Lung (tissue), 12 donors: ENCODE data around the gene DENND1A. TPM values are rescaled to one million over a fixed set of nuclear protein-coding genes. Genes with fewer than 3 reads are reported as not detected.

Experiments used
- ATAC-seq: fragments of 200-7000 bp; cut with Tn5 transposase; one replicate; pipeline ENCODE4 v1.9.1; 2020; ENCODE audit warnings: moderate number of reproducible peaks; ENCODE audit not compliant: insufficient read depth, low FRiP score
- DNase-seq, 3 donors: peaks; one replicate each; pipeline ENCODE4 v3.0.0-alpha.2; 2013 to 2017
- H3K27ac ChIP-seq, 2 donors: one replicate each; pipeline ENCODE4 v1.5.1; 2013; ENCODE audit warnings: mild to moderate bottlenecking in 2 of 2, moderate library complexity in 2 of 2, control low read depth in 1 of 2, inconsistent platforms in 1 of 2, low read depth in 1 of 2, low read length in 1 of 2
- H3K27me3 ChIP-seq, 3 donors: one replicate each; pipeline ENCODE4 v1.5.1; 2013; ENCODE audit warnings: low read length in 2 of 3; ENCODE audit not compliant: control insufficient read depth in 3 of 3, insufficient read depth in 3 of 3
- H3K36me3 ChIP-seq, 4 donors: one replicate each; pipeline ENCODE4 v1.5.1; 2013; ENCODE audit warnings: low read length in 4 of 4, mild to moderate bottlenecking in 1 of 4, moderate library complexity in 1 of 4; ENCODE audit not compliant: control insufficient read depth in 4 of 4, insufficient read depth in 4 of 4
- H3K4me1 ChIP-seq, 5 donors: one replicate each; pipeline ENCODE4 v1.5.1; 2013; ENCODE audit warnings: low read length in 5 of 5, mild to moderate bottlenecking in 2 of 5, moderate library complexity in 1 of 5; ENCODE audit not compliant: control insufficient read depth in 5 of 5, insufficient read depth in 5 of 5
- H3K4me3 ChIP-seq: one replicate; pipeline ENCODE4 v1.5.1; 2013; ENCODE audit warnings: mild to moderate bottlenecking, control low read depth, moderate library complexity
- H3K9ac ChIP-seq, 2 donors: one replicate each; pipeline ENCODE4 v1.5.1; 2013; ENCODE audit warnings: low read length in 2 of 2, control low read depth in 1 of 2; ENCODE audit not compliant: insufficient read depth in 1 of 2
- H3K9me3 ChIP-seq, 4 donors: one replicate each; pipeline ENCODE4 v1.5.1; 2013; ENCODE audit warnings: low read length in 3 of 4, mild to moderate bottlenecking in 1 of 4, moderate library complexity in 1 of 4; ENCODE audit not compliant: control insufficient read depth in 4 of 4, insufficient read depth in 3 of 4
- CTCF ChIP-seq: IDR thresholded peaks from 2 replicates; pipeline ENCODE4 v1.5.1; 2012; ENCODE audit warnings: mild to moderate bottlenecking; ENCODE audit errors: control extremely low read depth, extremely low read depth
- WGBS, 2 donors: extraction: QIAGEN DNeasy Blood & Tissue Kit; methylation state at CpG; one replicate each; pipeline ENCODE4 v1.1.7; 2013; 5-methylcytosine and 5-hydroxymethylcytosine counted together
- polyA plus RNA-seq, 2 donors: library from polyadenylated mRNA; stranded (reverse); fragments of 200-250 nt; gene quantifications; one replicate each; pipeline ENCODE4 v1.2.1, GENCODE V29; 2013
- total RNA-seq, 2 donors: library from RNA; depleted of rRNA in 1 of 2; stranded (reverse); fragments of >200 nt in 1 of 2; gene quantifications; one replicate each; pipeline ENCODE4 v1.2.1, GENCODE V29; 2014 to 2021
- donor health status: control.
- donor health status: control.
- donor health status: Bipolar disorder and iron deficiency.
- donor health status: healthy.
- donor health status: DM: yes; HTN: yes; CAD: no.

DENND1A gene
- total and polyA plus RNA-seq, 4 donors = 5.7 to 29.8 (median 14.5) TPM

GRCh38 chr9:123480096-123480495 lies 449.8 kb downstream of the DENND1A start:
- no peak overlapping the region for H3K27ac ChIP-seq
- WGBS, 2 donors = 85 to 94% methylated on average over 9 of the region's 9 CpGs
- peaks cover 0 to 6% (median 0%) of the 10 kb centered on the region in 5 donors for H3K4me1 ChIP-seq
- TF ChIP-seq CTCF = no peak
- DNase-seq (no peak), ATAC-seq (no peak)
- H3K4me3 ChIP-seq = no peak overlapping the region
- no peaks in the 10 kb centered on the region for H3K36me3 ChIP-seq
- no peaks in the 10 kb centered on the region for H3K27me3 ChIP-seq
- peaks cover 0 to 2% (median 0%) of the 10 kb centered on the region in 4 donors for H3K9me3 ChIP-seq
- no peak overlapping the region for H3K9ac ChIP-seq

GRCh38 chr9:123478967-123479602 lies 450.8 kb downstream of the DENND1A start:
- ATAC-seq (no peak), DNase-seq (no peak)
- Histone ChIP-seq H3K27ac (no peak overlapping the region), H3K9me3 (peaks cover 0 to 2% (median 0%) of the 10 kb centered on the region in 4 donors), H3K36me3 (no peaks in the 10 kb centered on the region), H3K9ac (no peak overlapping the region), H3K4me1 (no peaks in the 10 kb centered on the region), H3K4me3 (no peak overlapping the region), H3K27me3 (no peaks in the 10 kb centered on the region)
- WGBS, 2 donors = 76 to 91% methylated on average over 5 of the region's 5 CpGs
- TF ChIP-seq CTCF = no peak

GRCh38 chr9:123478160-123478559 lies 451.8 kb downstream of the DENND1A start:
- no peak for TF ChIP-seq CTCF
- Histone ChIP-seq H3K27ac (no peak overlapping the region), H3K36me3 (no peaks in the 10 kb centered on the region), H3K9me3 (peaks cover 0 to 2% (median 0%) of the 10 kb centered on the region in 4 donors), H3K27me3 (no peaks in the 10 kb centered on the region), H3K9ac (no peak overlapping the region), H3K4me1 (no peaks in the 10 kb centered on the region), H3K4me3 (no peak overlapping the region)
- ATAC-seq (no peak), DNase-seq (no peak)
- WGBS, 2 donors = 95 to 97% methylated on average over 6 of the region's 6 CpGs

- TF ChIP-seq CTCF = no peak
Measured at GRCh38 chr9:123475407-123475806, 454.5 kb downstream of the DENND1A start.

More at GRCh38 chr9:123475407-123475806, 454.5 kb downstream of the DENND1A start:
- no peak for DNase-seq
- H3K4me3 ChIP-seq = no peak overlapping the region
- ATAC-seq = no peak
- peaks cover 0 to 2% (median 0%) of the 10 kb centered on the region in 4 donors for H3K9me3 ChIP-seq
- WGBS, 2 donors = 96 to 97% methylated on average over 11 of the region's 11 CpGs
- H3K4me1 ChIP-seq = no peaks in the 10 kb centered on the region
- no peak overlapping the region for H3K9ac ChIP-seq
- H3K27me3 ChIP-seq = no peaks in the 10 kb centered on the region
- H3K27ac ChIP-seq = no peak overlapping the region
- H3K36me3 ChIP-seq = no peaks in the 10 kb centered on the region
